A549 (cell line): ENCODE data around the gene APP. TPM values are rescaled to one million over a fixed set of nuclear protein-coding genes. Genes with fewer than 3 reads are reported as not detected.

ENCODE experiments used
- ATAC-seq, 2 experiments: fragments of 200-7000 bp in 1 of 2; fragments of >200 bp in 1 of 2; cut with Nextera tagmentation in 1 of 2; cut with Tn5 transposase in 1 of 2; 3 replicates each; pipeline versions ENCODE4 v1.8.0 to v1.9.1; 2018 to 2020; ENCODE audit warnings: mild to moderate bottlenecking in 1 of 2, moderate library complexity in 1 of 2
- CTCF ChIA-PET: fragments of 300-600 bp; sonication (Branson Sonifier 250); formaldehyde crosslinking; extraction: SDS; loops from one replicate; lab custom pipeline; 2021; ENCODE audit warnings: antibody characterized with exemption, inconsistent platforms; lab: Yijun Ruan, JAX
- POLR2A ChIA-PET: fragments of 350-600 bp; formaldehyde crosslinking; extraction: SDS; loops from one replicate; lab custom pipeline; 2021; ENCODE audit warnings: antibody characterized with exemption, inconsistent platforms; lab: Yijun Ruan, JAX
- DNase-seq, 2 experiments: peaks; one replicate each; pipeline versions ENCODE4 v3.0.0 to v3.0.0-alpha.2; 2011 to 2016; ENCODE audit warnings: low read depth in 1 of 2, low spot score in 1 of 2
- FAIRE-seq: peaks from 2 replicates; lab custom pipeline; 2011; peaks lifted over from hg19 to GRCh38; lab: Jason Lieb, UNC
- H3K27ac ChIP-seq, 2 experiments: fragments of >200 bp; sonication (Bioruptor Twin); formaldehyde crosslinking; 3 replicates each; pipeline ENCODE4 v1.5.1; 2016 to 2017
- H3K4me1 ChIP-seq: fragments of >200 bp; sonication (Bioruptor Twin); formaldehyde crosslinking; 3 replicates; pipeline ENCODE4 v1.6.1; 2016
- H3K4me2 ChIP-seq: fragments of >200 bp; sonication (Bioruptor Twin); formaldehyde crosslinking; 3 replicates; pipeline ENCODE4 v1.6.1; 2016
- H3K4me3 ChIP-seq: fragments of >200 bp; sonication (Bioruptor Twin); formaldehyde crosslinking; 3 replicates; pipeline ENCODE4 v1.5.1; 2016
- H3K9me3 ChIP-seq: fragments of >200 bp; sonication (Bioruptor Twin); formaldehyde crosslinking; 3 replicates; pipeline ENCODE4 v1.6.1; 2016
- ATOH8 ChIP-seq: fragments of 250-450 bp; sonication (Bioruptor Pico); IDR thresholded peaks from 2 replicates; pipeline ENCODE4 v1.5.0; 2020; ENCODE audit warnings: low read depth, mild to moderate bottlenecking, moderate library complexity
- ELK1 ChIP-seq: fragments of 150-350 bp; IDR thresholded peaks from 2 replicates; pipeline ENCODE4 v1.6.1; 2014; ENCODE audit warnings: low read depth, mild to moderate bottlenecking, low read length
- GATA3 ChIP-seq: IDR thresholded peaks from 2 replicates; pipeline ENCODE4 v1.6.1; 2012; ENCODE audit warnings: borderline replicate concordance
- HEYL ChIP-seq: fragments of 250-450 bp; sonication (Bioruptor Pico); IDR thresholded peaks from 2 replicates; pipeline ENCODE4 v1.8.0; 2021; ENCODE audit warnings: mild to moderate bottlenecking, moderate library complexity
- HMGXB4 ChIP-seq: fragments of 250-450 bp; sonication (Bioruptor Pico); IDR thresholded peaks from 2 replicates; pipeline ENCODE4 v1.5.0; 2021; ENCODE audit warnings: mild to moderate bottlenecking, moderate library complexity, borderline replicate concordance
- JUN ChIP-seq, 2 experiments: fragments of >200 bp; sonication (Bioruptor Twin); formaldehyde crosslinking; IDR thresholded peaks; 2 replicates in 1 of 2; 3 replicates in 1 of 2; pipeline ENCODE4 v1.6.1; 2016 to 2017
- KDM1A ChIP-seq: fragments of 200-600 bp; sonication (generic); IDR thresholded peaks from 2 replicates; pipeline ENCODE4 v1.6.1; 2016; ENCODE audit warnings: low read depth, mild to moderate bottlenecking
- MAZ ChIP-seq: fragments of 150-350 bp; IDR thresholded peaks from 2 replicates; pipeline ENCODE4 v1.6.1; 2014; ENCODE audit warnings: antibody characterized with exemption, low read depth, low read length, borderline replicate concordance
- NPAS2 ChIP-seq: fragments of 250-450 bp; sonication (Bioruptor Pico); IDR thresholded peaks from 2 replicates; pipeline ENCODE4 v1.8.0; 2022; ENCODE audit warnings: mild to moderate bottlenecking, moderate library complexity, borderline replicate concordance
- PBX3 ChIP-seq: IDR thresholded peaks from 2 replicates; pipeline ENCODE4 v1.6.1; 2012
- POLR2AphosphoS2 ChIP-seq: conservative IDR thresholded peaks from 2 replicates; pipeline ENCODE4 v1.6.1; 2012; ENCODE audit warnings: low read length, improper control_type of control experiment, inconsistent platforms
- RARB ChIP-seq: fragments of 250-450 bp; sonication (Bioruptor Pico); IDR thresholded peaks from 2 replicates; pipeline ENCODE4 v1.8.0; 2021; ENCODE audit warnings: mild to moderate bottlenecking, moderate library complexity
- REST ChIP-seq: fragments of 200-600 bp; sonication (generic); IDR thresholded peaks from 2 replicates; pipeline ENCODE4 v1.6.1; 2016; ENCODE audit warnings: antibody characterized with exemption, mild to moderate bottlenecking, moderate library complexity
- SREBF2 ChIP-seq: fragments of 450-650 bp; IDR thresholded peaks from 2 replicates; pipeline ENCODE4 v1.6.1; 2014; ENCODE audit warnings: mild to moderate bottlenecking, moderate library complexity
- TFCP2L1 ChIP-seq: fragments of 250-450 bp; sonication (Bioruptor Pico); IDR thresholded peaks from 2 replicates; pipeline ENCODE4 v1.5.0; 2021; ENCODE audit warnings: mild to moderate bottlenecking
- ZNF302 ChIP-seq: fragments of 250-450 bp; sonication (Bioruptor Pico); IDR thresholded peaks from 2 replicates; pipeline ENCODE4 v1.9.0; 2021; ENCODE audit warnings: inconsistent platforms, mild to moderate bottlenecking, moderate library complexity
- ZSCAN20 ChIP-seq: fragments of 250-450 bp; sonication (Bioruptor Pico); IDR thresholded peaks from 2 replicates; pipeline ENCODE4 v1.8.0; 2022; ENCODE audit warnings: mild to moderate bottlenecking, moderate library complexity
- WGBS: methylation state at CpG from one replicate; pipeline ENCODE4 v1.1.6; 2017; ENCODE audit errors: missing lambda C conversion rate; 5-methylcytosine and 5-hydroxymethylcytosine counted together
- polyA plus RNA-seq, 4 experiments: library from polyadenylated mRNA; depleted of rRNA in 3 of 4; stranded (reverse); fragments of >200 nt; fragmentation: RNase III in 1 of 4; extraction: RNeasy Plus Mini Kit Qiagen cat#74134 plus additional on column Dnase treatment in 1 of 4; gene quantifications; 2 replicates in 3 of 4; 3 replicates in 1 of 4; pipeline ENCODE4 v1.2.3, GENCODE V29; 2011 to 2017

The APP gene
- polyA plus RNA-seq, 2 of the 4 experiments (the other 2 are of a cell fraction) = 540 to 565 TPM

GRCh38 chr21:26052057-26052456 lies 118.5 kb downstream of the APP start:
- H3K27ac ChIP-seq = no peak overlapping the region
- no peaks in the 10 kb centered on the region for H3K9me3 ChIP-seq
- CTCF ChIA-PET = no interaction called here
- H3K4me3 ChIP-seq = no peak overlapping the region
- no peak overlapping the region for H3K4me2 ChIP-seq
- FAIRE-seq = no peak
- POLR2A ChIA-PET = no interaction called here
- no peaks in the 10 kb centered on the region for H3K4me1 ChIP-seq
- WGBS = 89% methylated on average over 2 of the region's 2 CpGs
- no peak for DNase-seq
- TF ChIP-seq ELK1 = no peak
- TF ChIP-seq POLR2AphosphoS2 = no peak
- no peak for TF ChIP-seq TFCP2L1
- TF ChIP-seq REST = no peak
- no peak for TF ChIP-seq ZSCAN20 (CRISPR knock-in tag)
- no peak for TF ChIP-seq GATA3
- TF ChIP-seq HMGXB4 (CRISPR knock-in tag) = no peak
- TF ChIP-seq RARB (CRISPR knock-in tag) = no peak
- TF ChIP-seq HEYL (CRISPR knock-in tag) = no peak
- no peak for ATAC-seq

- no peak for FAIRE-seq
Observed at GRCh38 chr21:26050857-26051256, 119.7 kb downstream of the APP start.

More at GRCh38 chr21:26050857-26051256, 119.7 kb downstream of the APP start:
- DNase-seq (no peak), ATAC-seq (no peak)
- ChIA-PET POLR2A (no interaction called here), CTCF (no interaction called here)
- no peaks in the 10 kb centered on the region for H3K4me1 ChIP-seq
- no peaks in the 10 kb centered on the region for H3K9me3 ChIP-seq
- no peak for TF ChIP-seq ELK1
- TF ChIP-seq ATOH8 (CRISPR knock-in tag) = no peak
- TF ChIP-seq MAZ = no peak
- no peak for TF ChIP-seq JUN (IDR thresholded peaks at IDR 0.05)
- no peak for TF ChIP-seq NPAS2 (CRISPR knock-in tag)
- no peak for TF ChIP-seq REST
- no peak for TF ChIP-seq ZNF302 (CRISPR knock-in tag)
- TF ChIP-seq KDM1A = no peak
- no peak for TF ChIP-seq PBX3
- TF ChIP-seq SREBF2 = no peak
- TF ChIP-seq ZSCAN20 (CRISPR knock-in tag) = no peak
- H3K4me3 ChIP-seq = no peak overlapping the region
- WGBS = 89% methylated on average over 6 of the region's 6 CpGs
- no peak overlapping the region for H3K4me2 ChIP-seq
- no peak overlapping the region for H3K27ac ChIP-seq
